Stimulated activated naive CD8-positive, alpha-beta T cell treated with anti-CD3 and anti-CD28 coated beads, Interleukin-15, Interleukin-2, amounts not matched to agents 100 U/mL and 50 U/mL, for 24 hours (primary cell): ENCODE results near the gene PIWIL1.

Experiments used
- ATAC-seq: fragments of 150-1000 bp; cut with Tn5 transposase; one replicate; pipeline ENCODE4 v1.10.0; 2021
- DNase-seq: peaks from one replicate; pipeline ENCODE4 v3.0.0; 2021

The PIWIL1 gene

GRCh38 chr12:130375296-130376287 lies 37.9 kb downstream of the PIWIL1 start:
- no peak for ATAC-seq
- no peak for DNase-seq

GRCh38 chr12:130382818-130383217 lies 45.1 kb downstream of the PIWIL1 start:
- ATAC-seq (no peak), DNase-seq (no peak)

- DNase-seq (no peak), ATAC-seq (no peak)
These were observed 46.5 kb downstream of the PIWIL1 start for GRCh38 chr12:130384234-130384633.

- ATAC-seq (no peak), DNase-seq (no peak)
These were observed 47.5 kb downstream of the PIWIL1 start for GRCh38 chr12:130385193-130385592.

- DNase-seq (no peak), ATAC-seq (no peak)
These were observed 53.5 kb downstream of the PIWIL1 start for GRCh38 chr12:130391186-130391585.

- ATAC-seq (no peak), DNase-seq (no peak)
These were observed 57.2 kb downstream of the PIWIL1 start for GRCh38 chr12:130394906-130395305.

- no peak for ATAC-seq
- no peak for DNase-seq
These were observed 59.0 kb downstream of the PIWIL1 start for GRCh38 chr12:130396667-130397066.

GRCh38 chr12:130398100-130398848 lies 60.6 kb downstream of the PIWIL1 start:
- no peak for DNase-seq
- no peak for ATAC-seq

GRCh38 chr12:130401703-130402102 lies 64.0 kb downstream of the PIWIL1 start:
- no peak for DNase-seq
- ATAC-seq = no peak

GRCh38 chr12:130405332-130405731 lies 67.6 kb downstream of the PIWIL1 start:
- ATAC-seq = no peak
- DNase-seq = no peak

GRCh38 chr12:130412384-130412783 lies 74.7 kb downstream of the PIWIL1 start:
- no peak for ATAC-seq
- DNase-seq = no peak

- DNase-seq (no peak), ATAC-seq (no peak)
These were observed 76.2 kb downstream of the PIWIL1 start for GRCh38 chr12:130413909-130414308.

GRCh38 chr12:130414381-130414780 lies 76.7 kb downstream of the PIWIL1 start:
- ATAC-seq (no peak), DNase-seq (no peak)

- DNase-seq = no peak
- no peak for ATAC-seq
These were observed 80.6 kb downstream of the PIWIL1 start for GRCh38 chr12:130418251-130418650.

- ATAC-seq (no peak), DNase-seq (no peak)
These were observed 81.4 kb downstream of the PIWIL1 start for GRCh38 chr12:130419116-130419515.

GRCh38 chr12:130420071-130420470 lies 82.4 kb downstream of the PIWIL1 start:
- ATAC-seq = no peak
- DNase-seq = no peak

- no peak for DNase-seq
These were observed 84.2 kb downstream of the PIWIL1 start for GRCh38 chr12:130421896-130422295.

More at GRCh38 chr12:130421896-130422295, 84.2 kb downstream of the PIWIL1 start:
- no peak for ATAC-seq
